Right cardiac atrium (tissue), 5 donors: ENCODE measurements around the gene NTN4. TPM values are rescaled to one million over a fixed set of nuclear protein-coding genes. Genes with fewer than 3 reads are reported as not detected.
"Not testable (repeated sequence)": the region's sequence is repeated elsewhere in the genome, so short reads cannot be mapped to it uniquely, and the experiment has no call there.

Experiments used
- ATAC-seq, 2 donors: fragments of 200-7000 bp; cut with Tn5 transposase; one replicate each; pipeline versions ENCODE4 v1.8.0 to v1.9.1; 2020; ENCODE audit warnings: moderate library complexity in 2 of 2, mild to moderate bottlenecking in 1 of 2
- DNase-seq, 3 donors: peaks; one replicate each; pipeline ENCODE4 v3.0.0-alpha.2; 2020
- H3K27ac ChIP-seq: one replicate; pipeline ENCODE4 v1.5.1; 2013; ENCODE audit warnings: mild to moderate bottlenecking, low read length, control low read depth, moderate library complexity
- H3K27me3 ChIP-seq: one replicate; pipeline ENCODE4 v1.6.1; 2013; ENCODE audit not compliant: control insufficient read depth, insufficient read depth
- H3K4me1 ChIP-seq: one replicate; pipeline ENCODE4 v1.6.1; 2013; ENCODE audit warnings: low read length; ENCODE audit not compliant: control insufficient read depth, insufficient read depth
- H3K4me3 ChIP-seq: one replicate; pipeline ENCODE4 v1.5.1; 2013; ENCODE audit warnings: low read length, control low read depth
- H3K9me3 ChIP-seq: one replicate; pipeline ENCODE4 v1.6.1; 2013; ENCODE audit warnings: low read length; ENCODE audit not compliant: control insufficient read depth
- WGBS: extraction: QIAGEN DNeasy Blood & Tissue Kit; methylation state at CpG from one replicate; pipeline ENCODE4 v1.1.7; 2013; 5-methylcytosine and 5-hydroxymethylcytosine counted together
- intact Hi-C, 4 donors: fragments of 100-400 bp; cut with DNase I; formaldehyde crosslinking; loops; one replicate each; pipeline versions ENCODE4 v1.11.0 to v1.14.0; 2022 to 2023
- polyA plus RNA-seq: library from polyadenylated mRNA; stranded (reverse); fragments of 200-250 nt; gene quantifications from one replicate; pipeline ENCODE4 v1.2.3, GENCODE V29; 2013
- total RNA-seq, 4 donors: library from RNA; stranded (reverse); fragmentation: NEBNext Ultra II Directional; extraction: Animal tissue kit (Norgen Biotek cat#: 25700); gene quantifications; one replicate each; pipeline ENCODE4 v1.2.1, GENCODE V29; 2021
- donor health status: healthy with polysubstance abuse.
- donor health status: DM: no; HTN: yes; CAD: no.
- donor health status: DM: no; HTN: no; CAD: no.
- donor health status: DM: no; HTN: yes; CAD: no; lungs with severe emphysema.
- donor health status: DM: yes; HTN: yes; CAD: no.

NTN4 gene
- total and polyA plus RNA-seq, 5 donors = 62.9 to 111 (median 96.1) TPM

GRCh38 chr12:95622879-95623278 lies 167.7 kb downstream of the NTN4 start:
- no peaks in the 10 kb centered on the region for H3K4me1 ChIP-seq
- no peaks in the 10 kb centered on the region for H3K9me3 ChIP-seq
- WGBS = 96% methylated on average over 3 of the region's 3 CpGs
- no peaks in the 10 kb centered on the region for H3K27me3 ChIP-seq
- DNase-seq (no peak), ATAC-seq (no peak)
- intact Hi-C loops = no loop called here
- no peak overlapping the region for H3K4me3 ChIP-seq
- no peak overlapping the region for H3K27ac ChIP-seq

GRCh38 chr12:95621725-95622124 lies 168.8 kb downstream of the NTN4 start:
- ATAC-seq = no peak
- H3K9me3 ChIP-seq = no peaks in the 10 kb centered on the region
- no peaks in the 10 kb centered on the region for H3K27me3 ChIP-seq
- H3K4me1 ChIP-seq = no peaks in the 10 kb centered on the region
- WGBS = 87% methylated on average over 6 of the region's 6 CpGs
- H3K27ac ChIP-seq = no peak overlapping the region
- H3K4me3 ChIP-seq = no peak overlapping the region
- DNase-seq = no peak
- intact Hi-C loops = no loop called here

DNA sequence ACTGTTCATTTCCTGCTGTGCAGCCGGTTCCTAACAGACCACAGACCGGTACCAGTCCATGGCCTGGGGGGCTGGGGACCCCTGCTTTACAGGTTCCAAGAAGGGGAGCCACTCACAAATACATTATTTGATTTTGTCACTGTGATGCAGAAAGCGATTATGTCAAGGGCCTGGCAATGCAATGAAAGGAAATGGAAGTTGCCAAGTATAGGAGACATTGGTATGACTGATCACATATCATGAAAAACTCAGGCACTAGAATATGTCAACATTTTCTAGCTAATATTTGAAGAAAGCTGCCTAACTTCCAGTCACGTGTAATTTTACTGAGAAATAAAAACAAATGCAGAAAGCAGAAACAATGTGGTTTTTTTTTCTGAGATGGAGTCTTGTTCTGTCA lies 170.4 kb downstream of the NTN4 start:
- 74% methylated on average over 4 of the region's 4 CpGs for WGBS
- Histone ChIP-seq H3K27me3 (no peaks in the 10 kb centered on the region), H3K27ac (no peak overlapping the region), H3K4me3 (no peak overlapping the region), H3K4me1 (no peaks in the 10 kb centered on the region), H3K9me3 (no peaks in the 10 kb centered on the region)
- ATAC-seq (no peak), DNase-seq (no peak)
- intact Hi-C loops = no loop called here

GRCh38 chr12:95616470-95616869 lies 174.1 kb downstream of the NTN4 start:
- H3K27me3 ChIP-seq, H3K4me1 ChIP-seq, H3K9me3 ChIP-seq, intact Hi-C loops, H3K4me3 ChIP-seq, ATAC-seq, H3K27ac ChIP-seq, DNase-seq: not testable (repeated sequence)
- 80% methylated on average over 7 of the region's 7 CpGs for WGBS

DNA sequence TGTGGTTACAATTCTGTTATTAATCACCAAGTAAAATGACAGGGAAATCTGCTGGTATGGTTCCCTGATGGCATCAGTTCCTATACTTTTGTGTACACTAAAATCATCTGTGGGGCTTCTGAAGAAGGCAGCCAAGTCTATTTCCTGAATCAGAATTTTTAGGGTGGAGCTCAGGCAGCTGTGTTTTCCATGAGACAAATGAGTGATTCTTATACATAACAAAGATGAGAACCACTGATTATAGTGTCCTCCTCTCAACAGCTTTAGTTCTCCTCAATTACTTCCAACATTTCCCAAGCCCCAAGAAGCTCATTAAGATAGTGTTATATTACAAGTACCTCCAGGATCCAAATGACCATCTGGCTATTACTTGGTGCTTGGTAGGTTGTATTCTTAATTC lies 174.8 kb downstream of the NTN4 start:
- Histone ChIP-seq H3K27ac (no peak overlapping the region), H3K4me1 (no peaks in the 10 kb centered on the region), H3K4me3 (no peak overlapping the region), H3K27me3 (no peaks in the 10 kb centered on the region), H3K9me3 (no peaks in the 10 kb centered on the region)
- DNase-seq (no peak), ATAC-seq (peak in 1 of 2 donors; percentile 22)
- intact Hi-C loops = no loop called here

DNA sequence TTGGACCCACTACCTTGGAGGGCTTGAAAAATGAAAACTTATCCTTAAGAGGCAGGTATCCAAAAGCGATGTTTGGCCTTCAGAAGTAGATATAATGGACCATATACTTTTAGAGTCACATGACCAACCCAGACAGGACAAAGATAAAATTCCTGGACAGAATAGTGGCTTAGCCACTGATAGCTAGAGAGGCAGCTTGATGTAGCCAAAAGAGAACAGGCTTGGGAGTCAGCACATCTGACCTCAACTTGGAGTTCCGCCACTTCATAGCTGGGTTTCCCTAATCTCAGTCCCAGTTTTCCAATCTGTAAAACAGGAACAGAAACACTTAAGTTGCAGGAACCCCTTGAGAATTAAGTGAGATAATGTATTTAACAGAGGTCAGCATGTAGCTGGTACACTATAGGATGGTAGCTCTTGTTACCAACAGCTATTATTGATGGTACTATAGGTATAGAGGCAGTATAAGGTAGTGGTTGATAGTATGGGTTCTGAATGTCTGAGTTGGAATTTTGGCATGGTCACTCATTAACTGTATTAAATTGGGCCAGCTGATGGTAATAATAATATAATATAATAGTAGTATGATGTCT lies 176.1 kb downstream of the NTN4 start:
- intact Hi-C loops = no loop called here
- WGBS = 41% methylated on average over 2 of the region's 2 CpGs

DNA sequence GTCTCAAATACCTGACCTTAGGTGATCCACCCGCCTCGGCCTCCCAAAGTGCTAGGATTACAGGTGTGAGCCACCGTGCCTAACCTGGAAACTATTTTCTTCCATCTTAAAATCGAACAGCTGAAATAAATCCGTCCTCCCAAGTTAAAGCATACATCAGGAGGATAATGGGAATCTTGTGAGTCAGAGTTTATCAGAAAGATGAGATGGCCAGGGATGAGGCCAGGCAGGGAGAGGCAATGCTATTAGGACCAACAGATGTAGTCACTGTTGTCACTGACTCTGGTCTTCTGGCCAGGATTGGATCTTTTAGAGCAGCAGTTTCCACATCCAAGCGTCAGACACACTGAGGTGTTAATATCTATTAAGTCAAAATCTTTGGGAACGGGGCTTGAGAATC lies 177.5 kb downstream of the NTN4 start:
- 95% methylated on average over 7 of the region's 7 CpGs for WGBS
- no peaks in the 10 kb centered on the region for H3K9me3 ChIP-seq
- H3K27ac ChIP-seq = peak overlapping the region; percentile 37
- no peak for ATAC-seq
- no peak overlapping the region for H3K4me3 ChIP-seq
- no peaks in the 10 kb centered on the region for H3K27me3 ChIP-seq
- H3K4me1 ChIP-seq = peaks cover 3% of the 10 kb centered on the region
- no peak for DNase-seq
- intact Hi-C loops = no loop called here

More for the DNA sequence above, 176.1 kb downstream of the NTN4 start:
- Histone ChIP-seq H3K4me1 (no peaks in the 10 kb centered on the region), H3K9me3 (no peaks in the 10 kb centered on the region), H3K27me3 (no peaks in the 10 kb centered on the region), H3K4me3 (no peak overlapping the region), H3K27ac (no peak overlapping the region)
- ATAC-seq = peak; percentile 91 to 94
- peak in 2 of 3 donors; percentile 37 to 79 for DNase-seq

DNA sequence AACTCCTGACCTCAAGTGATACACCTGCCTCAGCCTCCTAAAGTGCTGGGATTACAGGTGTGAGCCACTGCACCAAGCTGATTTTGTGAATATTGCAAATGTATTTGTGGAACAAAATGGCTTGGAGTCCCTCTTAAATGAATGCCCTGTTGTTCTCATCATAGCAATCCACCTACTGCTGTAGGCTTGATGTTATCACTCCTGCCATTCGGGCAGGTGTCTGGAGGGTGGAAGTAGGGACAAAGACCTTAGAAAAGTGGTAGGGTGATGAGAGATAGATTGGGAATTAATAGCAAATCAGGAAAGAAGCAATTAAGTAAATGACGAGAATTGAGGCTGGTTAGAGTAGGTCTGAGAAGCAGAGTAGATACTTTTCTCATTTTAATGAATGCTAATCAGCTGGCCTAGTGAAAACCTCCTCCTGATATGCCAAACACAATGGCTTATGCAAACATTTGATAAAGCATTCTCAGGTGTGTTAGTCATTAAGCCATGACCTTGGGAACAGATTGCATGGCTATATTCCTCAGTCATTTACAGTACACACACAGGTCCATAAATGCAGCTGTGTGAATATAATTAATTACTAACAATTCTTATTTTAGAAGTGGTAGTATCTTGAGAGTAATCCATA lies 178.8 kb downstream of the NTN4 start:
- Histone ChIP-seq H3K27ac (no peak overlapping the region), H3K9me3 (no peaks in the 10 kb centered on the region), H3K27me3 (no peaks in the 10 kb centered on the region), H3K4me1 (peaks cover 3% of the 10 kb centered on the region), H3K4me3 (no peak overlapping the region)
- ATAC-seq = no peak
- 89% methylated on average over 2 of the region's 2 CpGs for WGBS
- intact Hi-C loops = no loop called here
- no peak for DNase-seq

DNA sequence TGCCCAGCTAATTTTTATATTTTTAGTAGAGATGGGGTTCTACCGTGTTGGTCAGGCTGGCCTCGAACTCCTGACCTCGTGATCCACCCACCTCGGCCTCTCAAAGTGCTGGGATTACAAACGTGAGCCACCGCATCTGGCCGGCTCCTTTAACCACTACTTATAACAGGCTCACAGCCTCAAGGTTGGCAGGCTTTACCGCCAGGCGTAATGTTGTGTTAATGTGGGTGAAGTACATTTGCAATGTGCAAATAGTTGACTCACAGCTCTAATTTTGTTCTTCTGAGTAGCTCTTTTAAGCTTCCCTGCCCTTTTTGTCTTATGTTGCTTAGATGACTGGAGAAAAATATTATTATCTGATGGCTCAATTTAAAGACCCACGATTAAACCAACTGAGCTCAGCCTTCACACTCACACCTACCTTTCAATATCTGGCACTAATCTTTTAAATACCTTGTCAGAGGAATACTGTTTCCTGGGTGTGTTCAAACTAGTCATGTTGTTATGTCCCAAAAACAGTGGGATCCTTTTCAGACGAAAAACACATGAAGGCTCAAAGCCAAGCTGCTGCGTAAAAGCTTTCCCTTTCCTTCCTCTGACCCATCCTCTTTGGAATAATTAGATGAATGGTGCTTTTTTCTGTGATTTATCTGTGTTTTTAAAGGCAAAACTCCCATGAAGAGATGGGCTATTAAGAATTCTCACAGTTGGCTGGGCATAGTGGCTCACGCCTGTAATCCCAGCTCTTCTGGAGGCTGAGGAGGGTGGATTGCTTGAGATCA lies 182.1 kb downstream of the NTN4 start:
- DNase-seq (peak; percentile 74 to 90 (median 80)), ATAC-seq (peak; percentile 88 to 89)
- intact Hi-C loops = loop anchor here in 1 of 4 donors (10.0 kb wide), 1 partner anchor 186 kb away; the partner anchor contains the start of gene NTN4
- WGBS = 28% methylated on average over 13 of the region's 13 CpGs
- Histone ChIP-seq H3K4me1 (peaks cover 10% of the 10 kb centered on the region), H3K4me3 (no peak overlapping the region), H3K27me3 (no peaks in the 10 kb centered on the region), H3K27ac (peak overlapping the region; percentile 85), H3K9me3 (no peaks in the 10 kb centered on the region)
